GM15510 (cell line): Measurements from ENCODE around the gene BAIAP2L2.

Experiments
- POLR2A ChIP-seq: IDR thresholded peaks from 3 replicates; pipeline ENCODE4 v1.6.1; 2011; ENCODE audit warnings: borderline replicate concordance; ENCODE audit not compliant: insufficient read length; ENCODE audit errors: extremely low read depth

Gene BAIAP2L2

GRCh38 chr22:38089474-38089851, 21.0 kb downstream of the BAIAP2L2 start:
- TF ChIP-seq POLR2A = no peak

DNA sequence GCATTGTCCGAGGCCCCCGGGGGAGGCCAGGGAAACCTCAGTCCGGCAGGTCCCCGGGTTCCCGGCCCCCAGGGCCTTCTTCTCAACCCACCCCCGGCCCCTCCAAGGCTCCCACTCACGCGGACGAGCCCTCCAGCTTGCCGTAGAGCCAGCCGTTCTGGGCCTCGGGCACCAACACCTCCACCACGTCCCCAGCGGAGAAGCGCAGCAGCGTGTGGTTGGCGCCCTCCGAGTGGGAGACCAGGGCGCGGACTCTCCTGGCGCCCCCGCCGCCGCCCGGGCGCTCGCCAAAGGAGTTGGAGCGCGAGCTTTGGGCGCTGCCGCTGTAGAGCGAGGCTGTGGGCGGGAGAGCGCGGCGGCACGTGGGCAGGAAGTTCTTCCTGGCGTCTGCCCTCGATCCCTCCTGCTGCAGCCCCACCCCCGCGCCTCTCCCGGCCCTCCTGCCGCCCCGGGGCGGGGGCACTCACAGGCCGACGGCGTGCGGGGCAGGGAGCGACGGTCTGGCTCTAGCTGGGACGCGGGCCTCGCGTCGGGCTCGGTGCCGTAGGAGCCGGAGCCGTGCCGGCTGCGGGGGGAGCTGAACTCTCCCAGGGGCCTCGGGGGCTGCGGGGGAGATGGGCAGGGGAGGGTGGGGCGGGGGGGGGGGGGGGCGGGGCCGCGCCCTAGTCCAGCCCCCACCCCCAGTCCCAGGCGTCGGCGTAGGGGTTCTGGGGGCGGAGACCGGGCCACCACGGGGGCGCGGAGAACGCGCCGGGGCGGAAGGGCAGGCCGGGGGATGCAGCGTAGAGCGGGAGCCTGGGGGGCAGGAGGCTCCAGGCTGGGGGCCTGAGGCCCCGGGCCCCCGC, 21.6 kb downstream of the BAIAP2L2 start:
- no peak for TF ChIP-seq POLR2A

DNA sequence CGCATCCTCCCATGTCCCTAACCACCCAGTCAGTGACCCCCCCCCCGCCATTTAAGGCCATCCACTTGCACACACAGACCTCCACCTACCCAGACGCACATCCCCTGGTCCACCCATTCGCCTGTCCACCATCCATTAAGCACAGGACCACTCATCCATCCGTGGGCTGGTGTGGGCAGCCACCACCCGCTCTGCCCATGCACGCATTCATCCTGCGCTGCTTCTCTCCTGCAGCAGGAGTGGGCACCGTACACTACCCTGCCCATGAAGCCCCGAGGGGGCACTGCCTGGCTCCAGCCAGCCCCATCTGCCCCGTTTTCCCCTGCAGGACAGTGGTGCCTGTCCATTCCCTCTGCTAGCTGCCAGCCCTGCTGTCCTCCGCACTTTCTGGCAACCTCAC, 22.6 kb downstream of the BAIAP2L2 start:
- no peak for TF ChIP-seq POLR2A

DNA sequence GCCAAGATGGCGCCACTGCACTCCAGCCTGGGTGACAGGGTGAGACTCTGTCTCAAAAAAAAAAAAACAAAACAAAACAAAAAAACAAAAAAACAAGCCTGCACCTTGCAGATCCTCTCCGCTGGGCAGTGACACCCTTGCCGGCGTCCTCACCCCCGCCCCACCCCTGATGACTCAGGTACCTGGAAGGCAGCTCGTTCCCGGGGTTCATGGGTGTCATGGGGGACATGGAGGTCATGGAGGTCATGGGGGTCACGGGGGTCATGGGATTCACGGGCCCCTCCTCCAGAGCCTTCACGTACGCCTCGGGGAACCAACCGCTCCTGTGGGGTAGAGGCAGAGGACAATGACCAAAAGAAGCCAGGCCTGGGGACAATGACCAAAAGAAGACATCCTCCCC, 23.5 kb downstream of the BAIAP2L2 start:
- TF ChIP-seq POLR2A = no peak

GRCh38 chr22:38086001-38086845, 24.3 kb downstream of the BAIAP2L2 start:
- no peak for TF ChIP-seq POLR2A

- TF ChIP-seq POLR2A = no peak
Observed at GRCh38 chr22:38085501-38085900, 25.0 kb downstream of the BAIAP2L2 start.

- no peak for TF ChIP-seq POLR2A
Observed at GRCh38 chr22:38085056-38085455, 25.4 kb downstream of the BAIAP2L2 start.

- no peak for TF ChIP-seq POLR2A
Observed at GRCh38 chr22:38083931-38084631, 26.4 kb downstream of the BAIAP2L2 start, which contains the start of gene SLC16A8. Gene SLC16A8 (minus strand): TSS chr22:38084184. CDS start chr22:38082873, 1,311 bp downstream.

- no peak for TF ChIP-seq POLR2A
Observed at GRCh38 chr22:38082986-38083710, 27.3 kb downstream of the BAIAP2L2 start.

GRCh38 chr22:38081941-38082828, 28.3 kb downstream of the BAIAP2L2 start:
- TF ChIP-seq POLR2A = no peak

DNA sequence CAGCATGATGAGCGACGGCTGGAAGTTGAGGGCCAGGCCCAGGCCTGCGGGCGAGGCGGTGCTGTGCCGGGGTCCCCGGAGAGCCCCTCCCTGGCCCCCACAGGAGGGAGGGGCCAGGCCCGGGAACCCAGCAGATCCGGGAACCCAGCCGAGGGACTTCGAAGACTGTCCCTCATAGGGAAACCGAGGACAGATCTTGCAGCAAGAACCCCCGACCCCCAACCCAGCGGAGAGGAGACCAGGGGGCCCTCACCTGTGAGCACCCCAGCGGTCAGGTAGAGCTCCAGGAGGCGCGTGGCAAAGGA, 28.9 kb downstream of the BAIAP2L2 start:
- TF ChIP-seq POLR2A = no peak

DNA sequence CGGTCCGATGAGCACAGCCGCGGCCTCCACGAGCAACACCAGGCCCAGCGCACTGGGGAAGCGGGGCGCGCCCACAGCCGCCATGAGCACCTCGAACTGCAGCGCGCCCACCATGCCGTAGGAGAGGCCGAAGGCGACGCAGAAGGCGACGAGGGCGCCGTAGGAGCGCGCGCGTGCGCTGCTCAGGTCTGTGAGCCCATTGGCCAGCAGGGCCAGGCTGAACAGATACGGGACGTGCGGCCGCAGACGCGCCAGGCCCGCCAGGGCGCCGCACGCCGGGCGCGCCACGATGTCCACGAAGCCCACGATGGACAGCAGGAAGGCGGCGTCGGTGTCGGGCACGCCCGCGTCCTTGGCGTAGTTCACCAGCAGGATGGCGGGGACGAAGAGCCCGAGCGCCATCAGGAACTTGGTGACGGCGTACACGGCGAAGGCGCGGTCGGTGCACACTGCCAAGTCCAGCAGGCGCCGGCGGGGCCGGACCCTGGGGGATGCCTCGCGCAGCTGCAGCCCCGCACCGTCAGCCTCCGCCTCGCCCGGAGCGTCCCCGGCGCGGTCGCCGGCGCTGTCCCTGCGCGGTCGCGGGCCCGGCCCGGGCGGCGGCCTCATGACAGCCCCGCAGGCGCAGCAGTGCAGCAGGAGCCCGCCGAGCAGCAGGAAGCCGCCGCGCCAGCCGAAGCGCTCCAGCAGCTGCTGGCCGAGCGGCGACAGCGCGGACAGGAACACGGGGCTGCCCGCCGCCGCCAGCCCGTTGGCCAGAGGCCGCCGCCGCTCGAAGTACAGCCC, 29.4 kb downstream of the BAIAP2L2 start:
- no peak for TF ChIP-seq POLR2A

GRCh38 chr22:38080474-38080849, 30.0 kb downstream of the BAIAP2L2 start:
- no peak for TF ChIP-seq POLR2A
